Measurements from ENCODE around the gene ADM2. TPM values are rescaled to one million over a fixed set of nuclear protein-coding genes. Genes with fewer than 3 reads are reported as not detected.

ADM2 gene
- total and polyA plus RNA-seq, 2 of the 13 experiments (the other 11 are each of a cell fraction or from before 2014, with no cell fraction given) = 1.2 to 3.0 TPM

GRCh38 chr22:50473855-50474671 lies 7.3 kb upstream of the ADM2 start (continued):
- peak; percentile 43; the same call in 1 of the 2 replicates for TF ChIP-seq ZNF687 (CRISPR knock-in tag; IDR thresholded peaks at IDR 0.05)
- no peak for TF ChIP-seq FOXJ3 (CRISPR knock-in tag; IDR thresholded peaks at IDR 0.05; ENCODE audit: borderline replicate concordance)
- peak; percentile 38 for TF ChIP-seq HNRNPK (IDR thresholded peaks at IDR 0.05; ENCODE audit: low read depth, low read length, poor library complexity, severe bottlenecking)
- TF ChIP-seq ZNF776 (CRISPR knock-in tag; IDR thresholded peaks at IDR 0.05) = peak; percentile 59
- TF ChIP-seq ZBTB34 (CRISPR knock-in tag; IDR thresholded peaks at IDR 0.05) = no peak
- peak; percentile 48; the same call in 1 of the 2 replicates for TF ChIP-seq ZMYM3 (CRISPR knock-in tag; IDR thresholded peaks at IDR 0.05)
- TF ChIP-seq ZNF280B (CRISPR knock-in tag; IDR thresholded peaks at IDR 0.05; ENCODE audit: borderline replicate concordance) = 0 out of 2 replicates have a peak, but pooled peaks have one; percentile 61
- TF ChIP-seq ZBTB43 (CRISPR knock-in tag; conservative IDR thresholded peaks at IDR 0.05) = no peak
- no peak for TF ChIP-seq ZMYM2 (CRISPR knock-in tag; IDR thresholded peaks at IDR 0.05)
- no peak for TF ChIP-seq IKZF5 (CRISPR knock-in tag; IDR thresholded peaks at IDR 0.05)
- 0 out of 2 replicates have a peak, but pooled peaks have one; percentile 10 for TF ChIP-seq YEATS4 (CRISPR knock-in tag; IDR thresholded peaks at IDR 0.05; ENCODE audit: borderline replicate concordance)
- peak; percentile 17; the same call in 1 of the 2 replicates for TF ChIP-seq MAX (IDR thresholded peaks at IDR 0.05)
- TF ChIP-seq MED8 (CRISPR knock-in tag; IDR thresholded peaks at IDR 0.05; ENCODE audit: insufficient replicate concordance) = peak; percentile 22

Measured in HepG2 (cell line).